Measurements from ENCODE around the gene KLF5. TPM values are rescaled to one million over a fixed set of nuclear protein-coding genes. Genes with fewer than 3 reads are reported as not detected.

Gene KLF5
- total RNA-seq, 1 donor from 2014 or later, result 21.4 TPM

GRCh38 chr13:73103238-73103637 lies 44.4 kb downstream of the KLF5 start:
- H2AFZ ChIP-seq (ENCODE audit: low read depth, low read length), result no peak overlapping the region
- no peaks in the 10 kb centered on the region for H3K9me3 Mint-ChIP-seq (ENCODE audit: unreplicated experiment)
- H4K20me1 ChIP-seq (ENCODE audit: insufficient read depth, low read length), result no peaks in the 10 kb centered on the region
- no peaks in the 10 kb centered on the region for H3K36me3 ChIP-seq (ENCODE audit: insufficient read depth, low read length)
- no peaks in the 10 kb centered on the region for H3K4me1 Mint-ChIP-seq (ENCODE audit: low read depth, unreplicated experiment)
- H3K4me2 ChIP-seq (ENCODE audit: low read length), result no peak overlapping the region
- DNase-seq (ENCODE audit: low read depth) (no peak), FAIRE-seq (no peak)
- H3K4me1 ChIP-seq (ENCODE audit: insufficient read depth, low read length), result no peaks in the 10 kb centered on the region
- no peak overlapping the region for H3K9ac ChIP-seq (ENCODE audit: low read length)
- H3K27ac Mint-ChIP-seq (ENCODE audit: unreplicated experiment), result no peak overlapping the region
- no peaks in the 10 kb centered on the region for H3K27me3 ChIP-seq (ENCODE audit: insufficient read depth, low read length)
- no peak overlapping the region for H3K4me3 ChIP-seq (ENCODE audit: insufficient read depth, low read depth, low read length)
- H3K9me3 ChIP-seq (ENCODE audit: insufficient read depth, low read depth, low read length), result no peaks in the 10 kb centered on the region
- no peaks in the 10 kb centered on the region for H3K36me3 Mint-ChIP-seq (ENCODE audit: low read depth, unreplicated experiment)
- H3K27me3 Mint-ChIP-seq (ENCODE audit: low read depth, unreplicated experiment), result no peaks in the 10 kb centered on the region
- H3K79me2 ChIP-seq (ENCODE audit: insufficient read depth, low read length), result no peaks in the 10 kb centered on the region
- TF ChIP-seq EZH2 (IDR thresholded peaks at IDR 0.05; ENCODE audit: insufficient read depth, low read length), result no peak
- no peak for TF ChIP-seq CTCF (IDR thresholded peaks at IDR 0.05; ENCODE audit: insufficient read depth, low read depth, low read length)
- no peak overlapping the region for H3K4me3 Mint-ChIP-seq (ENCODE audit: unreplicated experiment)
- H3K27ac ChIP-seq (ENCODE audit: low read depth, low read length), result no peak overlapping the region

- Histone ChIP-seq H3K27me3 (ENCODE audit: insufficient read depth, low read length) (no peaks in the 10 kb centered on the region), H4K20me1 (ENCODE audit: insufficient read depth, low read length) (no peaks in the 10 kb centered on the region), H2AFZ (ENCODE audit: low read depth, low read length) (no peak overlapping the region), H3K4me1 (ENCODE audit: insufficient read depth, low read length) (no peaks in the 10 kb centered on the region), H3K79me2 (ENCODE audit: insufficient read depth, low read length) (no peaks in the 10 kb centered on the region), H3K36me3 (ENCODE audit: insufficient read depth, low read length) (no peaks in the 10 kb centered on the region), H3K9me3 (ENCODE audit: insufficient read depth, low read depth, low read length) (no peaks in the 10 kb centered on the region), H3K4me3 (ENCODE audit: insufficient read depth, low read depth, low read length) (no peak overlapping the region), H3K9ac (ENCODE audit: low read length) (no peak overlapping the region), H3K27ac (ENCODE audit: low read depth, low read length) (no peak overlapping the region), H3K4me2 (ENCODE audit: low read length) (no peak overlapping the region)
- DNase-seq (ENCODE audit: low read depth), result no peak
- no peaks in the 10 kb centered on the region for H3K36me3 Mint-ChIP-seq (ENCODE audit: low read depth, unreplicated experiment)
- no peak overlapping the region for H3K4me3 Mint-ChIP-seq (ENCODE audit: unreplicated experiment)
- H3K9me3 Mint-ChIP-seq (ENCODE audit: unreplicated experiment), result no peaks in the 10 kb centered on the region
- no peak for FAIRE-seq
- TF ChIP-seq CTCF (IDR thresholded peaks at IDR 0.05; ENCODE audit: insufficient read depth, low read depth, low read length), result no peak
- TF ChIP-seq EZH2 (IDR thresholded peaks at IDR 0.05; ENCODE audit: insufficient read depth, low read length), result no peak
- H3K27ac Mint-ChIP-seq (ENCODE audit: unreplicated experiment), result no peak overlapping the region
- no peaks in the 10 kb centered on the region for H3K4me1 Mint-ChIP-seq (ENCODE audit: low read depth, unreplicated experiment)
- no peaks in the 10 kb centered on the region for H3K27me3 Mint-ChIP-seq (ENCODE audit: low read depth, unreplicated experiment)
These were observed 47.8 kb downstream of the KLF5 start for GRCh38 chr13:73106513-73107178.

GRCh38 chr13:73107481-73107880 lies 48.7 kb downstream of the KLF5 start:
- H3K4me3 ChIP-seq (ENCODE audit: insufficient read depth, low read depth, low read length), result no peak overlapping the region
- H3K4me2 ChIP-seq (ENCODE audit: low read length), result no peak overlapping the region
- H3K79me2 ChIP-seq (ENCODE audit: insufficient read depth, low read length), result no peaks in the 10 kb centered on the region
- no peaks in the 10 kb centered on the region for H4K20me1 ChIP-seq (ENCODE audit: insufficient read depth, low read length)
- no peak for DNase-seq (ENCODE audit: low read depth)
- H3K9me3 Mint-ChIP-seq (ENCODE audit: unreplicated experiment), result no peaks in the 10 kb centered on the region
- FAIRE-seq, result no peak
- no peaks in the 10 kb centered on the region for H3K4me1 ChIP-seq (ENCODE audit: insufficient read depth, low read length)
- H3K27ac ChIP-seq (ENCODE audit: low read depth, low read length), result no peak overlapping the region
- H2AFZ ChIP-seq (ENCODE audit: low read depth, low read length), result no peak overlapping the region
- TF ChIP-seq EZH2 (IDR thresholded peaks at IDR 0.05; ENCODE audit: insufficient read depth, low read length), result no peak
- no peak for TF ChIP-seq CTCF (IDR thresholded peaks at IDR 0.05; ENCODE audit: insufficient read depth, low read depth, low read length)
- H3K9ac ChIP-seq (ENCODE audit: low read length), result no peak overlapping the region
- H3K27me3 ChIP-seq (ENCODE audit: insufficient read depth, low read length), result no peaks in the 10 kb centered on the region
- no peak overlapping the region for H3K27ac Mint-ChIP-seq (ENCODE audit: unreplicated experiment)
- no peaks in the 10 kb centered on the region for H3K36me3 ChIP-seq (ENCODE audit: insufficient read depth, low read length)
- H3K9me3 ChIP-seq (ENCODE audit: insufficient read depth, low read depth, low read length), result no peaks in the 10 kb centered on the region
- H3K36me3 Mint-ChIP-seq (ENCODE audit: low read depth, unreplicated experiment), result no peaks in the 10 kb centered on the region
- no peaks in the 10 kb centered on the region for H3K27me3 Mint-ChIP-seq (ENCODE audit: low read depth, unreplicated experiment)
- no peaks in the 10 kb centered on the region for H3K4me1 Mint-ChIP-seq (ENCODE audit: low read depth, unreplicated experiment)
- H3K4me3 Mint-ChIP-seq (ENCODE audit: unreplicated experiment), result no peak overlapping the region

All from astrocyte (in vitro differentiated cells and primary cell).